ENCODE results near the gene EFCAB13. TPM values are rescaled to one million over a fixed set of nuclear protein-coding genes. Genes with fewer than 3 reads are reported as not detected.
"Not testable (repeated sequence)": the region's sequence is repeated elsewhere in the genome, so short reads cannot be mapped to it uniquely, and the experiment has no call there.

Gene EFCAB13
- total RNA-seq, 1 donor from 2014 or later = 10.6 TPM

DNA sequence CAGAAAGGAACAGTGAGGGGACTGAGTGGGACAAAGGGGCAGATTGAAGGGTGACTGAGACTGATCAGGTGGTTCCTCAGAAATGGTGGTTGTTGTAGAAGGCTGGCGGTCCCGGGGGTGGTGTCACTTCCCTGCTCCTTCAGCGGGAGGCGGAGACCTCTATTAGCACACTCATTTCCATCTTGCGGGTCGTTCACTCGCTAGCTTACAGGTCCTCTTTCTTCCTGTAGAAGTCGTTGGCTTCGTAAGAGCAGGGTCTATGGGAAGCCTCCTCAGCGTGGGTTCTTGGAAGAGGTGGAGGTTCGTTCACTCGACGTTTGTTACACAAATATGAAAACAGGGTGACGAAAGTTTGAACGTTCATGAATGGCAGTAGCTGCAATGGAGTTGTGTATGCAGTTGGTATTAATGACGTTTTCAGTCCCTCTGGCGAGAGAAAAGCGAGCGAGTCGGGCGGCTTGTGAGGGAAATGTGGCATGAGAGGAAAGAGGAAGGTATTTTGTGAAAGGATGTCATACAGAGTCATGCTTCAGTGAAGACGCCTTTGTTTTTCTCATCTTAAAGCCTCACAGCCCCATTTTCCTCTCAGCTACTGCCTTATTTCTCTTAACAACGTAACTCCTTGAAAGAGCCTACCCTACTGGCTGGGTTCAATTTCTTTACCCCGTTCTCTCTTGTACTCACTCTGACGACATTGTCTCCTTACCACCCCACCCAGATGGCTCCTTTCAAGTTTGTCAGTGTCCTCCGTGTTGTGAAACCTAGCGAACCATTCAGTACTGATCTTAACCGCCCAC is 667 bp downstream of the EFCAB13 start:
- DNase-seq (ENCODE audit: low spot score) = peak; percentile 58

DNA sequence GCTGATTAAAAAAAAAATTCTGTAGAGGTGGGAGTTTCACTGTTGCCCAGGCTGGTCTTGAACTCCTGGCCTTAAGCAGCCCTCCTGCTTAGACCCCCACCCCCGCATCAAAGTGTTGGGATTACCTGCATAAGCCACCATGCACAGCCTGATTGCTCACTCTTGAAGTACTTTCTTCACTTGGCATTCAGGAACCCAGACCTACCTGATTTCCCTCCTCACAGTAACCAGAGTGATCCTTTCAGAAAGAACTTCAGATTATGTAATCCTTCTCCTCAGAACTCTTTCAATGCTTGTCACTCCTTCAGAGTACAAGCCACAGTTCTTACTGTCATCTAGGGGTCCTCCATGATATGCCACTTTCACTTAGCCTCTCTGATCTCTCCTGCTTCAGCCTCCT is 1.4 kb downstream of the EFCAB13 start:
- no peak for DNase-seq (ENCODE audit: low spot score)

DNA sequence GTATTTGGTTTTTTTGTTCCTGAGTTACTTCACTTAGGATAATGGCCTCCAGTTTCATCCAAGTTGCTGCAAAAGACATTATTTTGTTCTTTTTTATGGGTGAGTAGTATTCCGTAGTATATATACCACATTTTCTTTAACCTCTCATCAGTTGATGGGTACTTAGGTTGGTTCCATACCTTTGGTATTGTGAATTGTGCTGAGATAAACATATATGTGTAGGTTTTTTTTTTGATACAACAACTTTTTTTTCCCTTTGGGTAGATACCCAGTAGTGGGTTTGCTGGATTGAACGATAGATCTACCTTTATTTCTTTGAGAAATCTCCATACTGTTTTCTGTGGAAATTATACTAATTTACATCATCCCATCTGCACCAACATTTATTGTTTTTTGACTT is 6.8 kb downstream of the EFCAB13 start:
- DNase-seq (ENCODE audit: low spot score) = no peak

DNA sequence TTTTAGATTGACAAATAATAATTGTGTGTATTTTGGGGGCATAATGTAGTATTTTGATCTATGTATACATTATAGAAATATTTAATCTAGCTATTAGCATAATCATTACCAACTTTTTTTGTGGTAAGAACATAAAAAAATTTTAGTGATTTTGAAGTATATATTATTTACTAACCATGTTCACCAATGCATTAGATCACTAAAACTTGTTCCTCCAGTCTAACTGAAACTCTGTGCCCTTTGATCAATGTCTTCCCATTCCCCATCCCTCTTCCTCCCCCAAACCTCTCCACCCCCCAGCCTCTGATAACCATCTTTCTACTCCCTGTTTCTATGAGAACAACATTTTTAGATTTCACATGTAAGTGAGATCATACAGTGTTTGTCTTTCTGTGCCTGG is 8.5 kb downstream of the EFCAB13 start:
- no peak for DNase-seq (ENCODE audit: low spot score)

DNA sequence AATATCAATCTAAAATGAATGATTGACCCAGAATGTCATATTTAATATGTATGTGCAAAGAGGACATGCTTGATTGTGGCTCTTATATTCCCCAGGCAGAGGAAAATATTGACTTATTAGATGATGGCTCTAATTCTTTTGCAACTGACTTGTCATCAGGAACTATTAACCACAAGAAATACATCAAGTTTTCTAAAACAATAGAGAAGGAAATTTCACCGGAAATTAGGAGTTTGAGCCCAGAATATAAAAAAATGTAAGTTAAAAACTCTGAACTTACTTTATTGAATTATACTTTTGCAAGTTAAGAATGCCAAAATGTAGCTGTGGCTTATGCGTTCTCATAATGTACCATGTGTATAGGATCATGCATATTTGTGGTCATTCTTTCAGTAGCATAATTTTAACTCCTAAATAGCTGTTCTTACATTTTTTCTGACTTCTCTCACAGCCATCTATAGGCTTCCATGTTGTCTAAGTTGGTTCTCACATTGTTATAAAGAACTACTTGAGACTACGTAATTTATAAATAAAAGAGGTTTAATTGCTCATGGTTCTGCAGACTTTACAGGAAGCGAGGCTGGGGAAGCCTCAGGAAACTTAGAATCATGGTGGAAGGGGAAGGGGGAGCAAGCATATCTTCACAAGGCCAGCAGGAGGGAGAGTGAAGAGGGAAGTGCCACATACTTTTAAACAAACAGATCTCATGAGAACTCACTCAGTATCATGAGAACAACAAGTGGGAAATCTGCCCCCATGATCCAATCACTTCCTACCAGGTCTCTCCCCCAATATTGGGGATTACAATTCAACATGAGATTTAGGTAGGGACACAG is 11.6 kb downstream of the EFCAB13 start:
- DNase-seq (ENCODE audit: low spot score) = no peak

DNA sequence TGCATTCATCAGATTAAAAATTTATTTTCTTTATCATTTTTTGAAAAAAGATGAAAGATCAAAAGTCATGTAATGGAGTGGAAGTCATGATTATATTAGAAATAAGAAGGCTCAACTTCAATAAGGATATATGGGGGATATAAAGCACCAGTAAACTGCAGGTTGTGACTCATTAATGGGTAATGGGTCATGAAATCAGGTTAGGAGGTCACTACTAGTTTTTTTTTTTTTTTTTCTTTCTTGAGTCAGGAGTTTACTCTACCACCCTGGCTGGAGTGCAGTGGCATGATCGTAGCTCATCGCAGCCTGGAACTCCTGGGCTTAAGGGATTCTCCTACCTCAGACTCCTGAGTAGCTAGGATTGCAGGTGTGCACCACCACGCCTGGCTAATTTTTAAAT is 14.3 kb downstream of the EFCAB13 start:
- no peak for DNase-seq (ENCODE audit: low spot score)

DNA sequence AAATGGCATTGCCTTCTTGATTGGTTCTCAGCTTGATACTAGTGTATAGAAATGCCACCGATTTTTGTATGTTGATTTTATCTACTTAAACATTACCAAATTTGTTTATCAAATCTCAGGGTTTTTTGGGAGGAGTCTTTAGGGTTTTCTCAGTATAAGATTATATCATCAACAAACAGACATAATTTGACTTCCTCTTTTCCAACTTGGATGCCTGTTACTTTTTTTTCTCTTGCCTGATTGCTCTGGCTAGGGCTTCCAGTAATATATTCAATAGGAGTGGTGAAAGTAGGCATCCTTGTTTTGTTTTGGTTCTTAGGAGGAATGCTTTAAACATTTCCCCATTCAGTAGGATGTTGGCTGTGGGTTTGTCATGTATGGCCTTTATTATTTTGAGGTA is 29.1 kb downstream of the EFCAB13 start:
- DNase-seq (ENCODE audit: low spot score) = no peak

DNA sequence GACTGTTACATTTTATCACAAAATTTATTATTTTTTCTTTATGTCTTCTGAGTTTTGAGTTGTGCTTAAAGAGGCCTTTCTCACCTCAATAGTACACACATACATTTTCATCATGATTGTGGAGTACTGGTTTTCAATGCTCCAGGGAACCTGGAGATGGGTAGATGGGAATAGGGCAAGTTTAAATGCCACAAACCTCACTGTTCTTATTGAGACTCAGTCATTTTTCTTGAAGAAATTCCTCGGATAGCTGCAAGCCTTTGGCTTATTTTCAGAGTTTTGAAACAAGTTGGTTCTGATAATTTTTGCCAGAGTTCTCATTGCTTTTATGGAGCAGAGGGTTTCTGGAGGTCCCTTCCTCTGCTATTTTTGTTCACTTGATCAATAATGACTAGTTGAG is 34.9 kb downstream of the EFCAB13 start:
- no peak for DNase-seq (ENCODE audit: low spot score)

DNA sequence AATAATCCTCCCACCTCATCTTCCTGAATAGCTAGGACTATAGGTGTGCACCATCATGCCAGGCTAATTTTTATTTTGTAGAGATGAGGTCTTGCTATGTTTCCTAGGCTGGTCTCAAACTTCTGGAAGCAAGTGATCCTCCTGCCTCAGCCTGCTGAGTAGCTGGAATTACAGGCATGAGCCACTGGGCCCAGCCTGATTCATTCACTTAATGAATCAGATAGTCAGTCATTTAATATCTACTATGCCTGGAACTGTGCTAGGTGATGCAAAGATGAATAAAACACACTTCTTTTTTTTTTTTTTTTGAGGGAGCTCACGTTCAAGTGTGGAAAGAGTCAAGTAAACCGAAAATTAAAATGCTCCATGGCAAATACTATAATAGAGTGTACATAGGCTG is 39.4 kb downstream of the EFCAB13 start:
- no peak for DNase-seq (ENCODE audit: low spot score)

DNA sequence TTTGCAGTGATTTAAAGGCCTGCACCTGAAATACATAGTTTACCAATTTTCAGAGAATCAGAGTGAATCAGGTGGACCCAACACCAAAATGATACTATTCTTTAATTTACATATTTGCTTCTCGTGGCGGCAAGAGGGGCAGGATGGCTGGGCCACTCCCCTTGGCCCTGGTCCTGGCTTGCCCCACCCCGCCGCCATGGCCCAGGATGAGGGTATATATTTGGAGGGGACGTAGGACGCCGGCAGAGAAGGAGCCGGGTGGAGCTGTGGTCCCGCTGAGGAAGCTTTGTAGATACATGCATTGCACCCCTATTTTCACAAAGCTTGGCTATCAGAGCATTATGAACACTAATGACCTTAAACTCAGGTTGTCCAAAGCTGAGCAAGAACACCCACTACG is 43.5 kb downstream of the EFCAB13 start:
- DNase-seq (ENCODE audit: low spot score) = no peak

DNA sequence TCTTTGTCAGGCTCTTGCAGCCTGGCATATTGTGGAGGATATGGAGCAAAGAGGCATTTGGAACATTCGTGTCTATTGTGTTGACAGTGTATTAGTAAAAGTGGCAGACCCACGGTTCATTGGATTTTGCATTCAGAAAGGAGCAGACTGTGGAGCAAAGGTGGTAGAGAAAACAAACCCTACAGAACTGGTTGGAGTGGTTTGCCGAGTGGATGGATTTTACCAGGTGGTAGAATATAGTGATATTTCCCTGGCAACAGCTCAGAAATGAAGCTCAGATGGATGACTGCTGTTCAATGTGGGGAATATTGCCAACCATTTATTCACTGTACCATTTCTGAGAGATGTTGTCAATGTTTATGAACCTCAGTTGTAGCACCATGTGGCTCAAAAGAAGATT is 44.5 kb downstream of the EFCAB13 start:
- DNase-seq (ENCODE audit: low spot score) = peak; percentile 10

DNA sequence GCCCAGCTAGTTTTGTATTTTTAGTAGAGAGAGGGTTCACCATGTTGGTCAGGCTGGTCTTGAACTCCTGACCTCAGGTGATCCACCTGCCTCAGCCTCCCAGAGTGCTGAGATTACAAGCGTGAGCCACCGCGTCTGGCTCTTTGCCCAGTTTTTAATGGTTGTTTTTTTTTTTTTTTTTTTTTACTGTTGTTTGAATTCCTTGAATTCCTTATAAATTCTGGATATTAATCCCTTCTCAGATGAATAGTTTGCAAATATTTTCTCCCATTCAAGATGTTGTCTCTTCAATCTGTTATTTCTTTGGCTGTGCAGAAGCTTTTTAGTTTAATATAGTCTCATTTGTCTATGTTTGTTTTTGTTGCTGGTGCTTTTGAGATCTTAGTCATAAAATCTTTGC is 47.1 kb downstream of the EFCAB13 start:
- DNase-seq (ENCODE audit: low spot score) = not testable (repeated sequence)

DNA sequence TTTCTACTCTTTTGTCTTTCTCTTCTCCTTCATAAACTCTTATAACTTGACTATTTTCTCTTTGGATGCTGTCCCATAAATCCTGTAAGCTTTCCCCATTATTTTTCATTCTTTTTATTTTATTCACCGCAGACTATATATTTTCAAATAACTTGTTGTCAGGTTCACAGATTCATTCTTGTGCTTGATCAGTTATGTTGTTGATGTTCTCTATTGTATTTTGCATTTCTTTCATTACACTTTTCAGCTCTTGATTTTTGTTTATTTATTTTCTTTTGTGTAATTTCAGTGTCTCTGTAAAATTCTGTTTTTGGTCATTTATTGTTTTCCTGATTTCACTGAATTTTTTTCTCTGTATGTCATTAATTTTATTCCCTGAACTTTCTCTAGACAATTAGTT is 49.2 kb downstream of the EFCAB13 start:
- no peak for DNase-seq (ENCODE audit: low spot score)

DNA sequence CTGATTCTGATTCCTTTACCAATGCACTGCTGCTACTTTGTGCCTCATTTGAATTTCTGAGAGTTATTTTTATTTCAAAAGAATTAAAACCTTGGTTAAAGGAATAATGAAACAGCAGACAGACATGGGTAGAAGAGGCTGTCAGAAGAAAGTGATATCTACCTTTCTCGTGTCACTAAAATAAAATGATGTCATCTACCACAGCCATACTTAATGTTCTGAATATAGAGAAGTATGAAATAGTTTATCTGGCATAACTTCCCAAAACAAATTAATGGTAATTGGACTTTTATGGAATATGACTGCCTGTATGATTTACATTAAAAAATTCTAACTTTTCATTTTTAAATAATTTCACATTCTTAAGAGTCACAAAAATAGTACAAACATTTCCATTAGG is 52.5 kb downstream of the EFCAB13 start:
- DNase-seq (ENCODE audit: low spot score) = no peak

DNA sequence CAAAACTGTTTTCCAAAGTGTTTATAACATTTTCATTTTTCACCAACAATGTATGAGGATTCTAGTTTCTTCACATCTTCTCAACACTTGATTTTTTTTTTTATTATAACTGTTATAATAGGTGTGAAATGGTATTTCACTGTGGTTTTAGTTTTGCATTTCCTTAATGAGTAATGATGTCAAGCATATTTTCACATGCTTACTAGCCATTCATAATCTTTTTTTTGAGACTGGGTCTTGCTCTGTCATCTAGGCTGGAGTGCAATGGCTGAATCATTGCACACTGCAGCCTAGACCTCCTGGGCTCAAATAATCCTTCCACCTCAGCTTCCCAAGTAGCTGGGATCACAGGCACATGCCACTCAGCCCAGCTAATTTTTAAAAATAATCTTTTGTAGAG is 65.1 kb downstream of the EFCAB13 start:
- no peak for DNase-seq (ENCODE audit: low spot score)

DNA sequence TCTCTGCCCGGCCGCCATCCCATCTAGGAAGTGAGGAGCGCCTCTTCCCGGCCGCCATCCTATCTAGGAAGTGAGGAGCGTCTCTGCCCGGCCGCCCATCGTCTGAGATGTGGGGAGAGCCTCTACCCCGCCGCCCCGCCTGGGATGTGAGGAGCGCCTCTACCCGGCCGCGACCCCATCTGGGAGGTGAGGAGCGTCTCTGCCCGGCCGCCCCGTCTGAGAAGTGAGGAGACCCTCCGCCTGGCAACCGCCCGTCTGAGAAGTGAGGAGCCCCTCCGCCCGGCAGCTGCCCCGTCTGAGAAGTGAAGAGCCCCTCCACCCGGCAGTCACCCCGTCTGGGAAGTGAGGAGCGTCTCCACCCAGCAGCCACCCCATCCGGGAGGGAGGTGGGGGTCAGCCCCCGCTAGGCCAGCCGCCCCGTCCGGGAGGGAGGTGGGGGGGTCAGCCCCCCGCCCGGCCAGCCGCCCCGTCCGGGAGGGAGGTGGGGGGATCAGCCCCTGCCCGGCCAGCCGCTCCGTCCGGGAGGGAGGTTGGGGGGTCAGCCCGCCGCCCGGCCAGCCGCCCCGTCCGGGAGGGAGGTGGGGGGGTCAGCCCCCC is 73.9 kb downstream of the EFCAB13 start:
- not testable (repeated sequence) for DNase-seq (ENCODE audit: low spot score)

DNA sequence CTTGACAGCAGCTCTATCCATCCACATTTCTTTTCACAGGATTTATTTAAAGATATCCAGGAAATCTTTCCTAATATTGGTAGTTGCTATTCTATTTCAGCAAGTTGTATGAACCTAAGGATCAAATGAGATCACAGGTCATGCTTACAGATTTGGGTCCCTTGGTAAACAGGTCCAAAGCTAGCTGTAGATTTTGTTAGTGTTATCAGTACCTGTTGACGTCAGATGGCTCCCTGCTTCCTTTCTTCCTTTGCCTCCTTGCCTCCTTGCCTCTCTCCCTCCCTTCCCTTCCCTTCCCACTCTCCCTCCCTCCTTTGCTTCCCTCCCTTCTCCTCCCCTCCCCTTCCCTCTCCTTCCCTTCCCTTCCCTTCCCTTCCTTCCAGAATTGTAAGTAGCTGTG is 76.6 kb downstream of the EFCAB13 start:
- no peak for DNase-seq (ENCODE audit: low spot score)

DNA sequence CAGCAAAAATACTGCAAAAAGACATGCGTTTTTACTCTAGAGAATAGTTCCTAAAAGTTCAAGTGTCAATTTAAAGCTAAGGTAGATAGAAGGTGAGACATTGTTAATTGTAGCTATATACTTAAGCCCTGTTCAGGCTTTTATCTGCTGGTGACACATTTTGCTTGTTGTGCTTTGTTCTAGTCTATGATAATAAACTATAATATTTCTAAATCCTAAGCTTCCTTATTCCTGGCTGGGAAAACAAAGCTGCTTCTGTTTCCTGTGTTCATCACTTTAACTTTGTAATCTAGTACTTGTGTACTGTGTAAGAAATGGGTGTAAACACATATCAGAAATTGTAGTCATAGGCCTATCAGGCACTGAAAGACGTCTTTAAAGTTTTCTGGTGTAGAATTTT is 77.3 kb downstream of the EFCAB13 start:
- no peak for DNase-seq (ENCODE audit: low spot score)

DNA sequence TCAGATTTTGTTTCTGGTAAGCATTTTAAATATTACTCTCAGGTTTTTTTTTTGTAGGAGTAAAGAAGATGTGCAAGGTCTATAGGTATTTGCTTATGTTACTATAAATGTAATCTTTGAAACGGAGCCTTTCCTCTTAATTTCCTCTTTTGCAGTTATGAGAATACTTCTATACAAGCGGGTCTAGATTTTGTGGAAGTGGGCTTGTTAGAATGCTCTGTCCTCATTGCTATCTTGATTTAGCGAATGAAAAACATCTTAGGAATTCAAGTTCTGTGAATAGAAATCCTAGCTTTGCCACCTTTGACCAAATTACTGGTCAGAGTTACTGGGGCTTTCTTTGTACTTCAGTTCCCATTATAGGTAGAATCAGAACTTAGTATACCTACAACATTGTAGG is 80.3 kb downstream of the EFCAB13 start:
- no peak for DNase-seq (ENCODE audit: low spot score)

DNA sequence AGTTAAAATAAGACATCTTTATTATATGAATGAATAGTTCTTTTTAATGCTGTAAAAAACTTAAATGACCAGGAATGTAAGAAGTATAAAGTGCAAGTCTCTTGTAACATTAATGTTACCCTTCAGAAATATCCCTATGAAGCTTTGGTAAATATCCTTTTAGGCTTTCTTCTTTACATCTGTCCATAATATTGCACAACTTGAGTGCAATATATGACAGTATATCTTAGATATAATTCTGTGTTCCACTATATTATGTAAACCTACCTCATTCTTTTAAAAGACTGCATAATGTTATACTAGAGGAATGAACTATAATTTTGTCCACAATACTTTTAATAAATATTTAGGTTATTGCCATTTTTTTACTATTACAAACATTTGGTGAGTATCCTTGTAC is 81.1 kb downstream of the EFCAB13 start:
- no peak for DNase-seq (ENCODE audit: low spot score)

DNA sequence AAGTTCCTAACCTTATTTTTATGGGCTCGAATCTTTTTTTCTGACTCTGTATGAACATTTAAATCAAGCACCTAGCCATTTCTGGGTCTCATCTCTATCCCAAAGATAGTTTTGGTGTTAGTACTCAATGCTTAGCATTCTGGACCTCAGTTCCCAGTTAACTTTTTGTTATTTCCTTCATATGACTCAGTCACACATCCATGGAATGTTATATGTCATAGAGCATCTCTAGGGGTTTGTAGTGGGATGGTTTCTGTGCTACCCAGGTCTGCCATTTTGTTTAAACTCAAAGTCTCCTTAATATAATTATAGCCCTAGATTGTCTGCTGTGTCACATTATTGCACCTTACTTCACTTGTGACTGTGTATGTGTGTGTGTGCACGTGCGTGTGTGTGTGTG is 90.1 kb downstream of the EFCAB13 start:
- DNase-seq (ENCODE audit: low spot score) = no peak

DNA sequence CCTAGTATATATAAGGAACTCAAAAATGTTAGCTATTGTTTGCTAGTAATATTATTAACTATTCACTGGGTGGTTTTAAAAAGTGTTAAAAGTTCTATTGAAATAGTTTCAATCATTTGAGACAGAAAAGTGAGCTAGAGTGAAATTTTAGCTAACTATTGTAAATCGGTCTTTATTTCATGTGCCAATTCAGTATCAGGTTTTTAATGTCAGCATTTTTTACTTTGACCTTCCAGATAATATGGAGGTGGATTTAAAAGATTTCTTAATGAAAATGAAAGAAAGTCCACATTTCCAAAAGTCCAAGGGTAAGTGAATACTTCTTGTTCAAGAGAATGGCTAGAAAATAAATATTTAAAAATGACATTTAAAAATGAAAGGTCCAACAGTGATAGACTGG is 90.9 kb downstream of the EFCAB13 start:
- no peak for DNase-seq (ENCODE audit: low spot score)
